ENCODE results near the gene VAMP4.
"Not testable (repeated sequence)": the region's sequence is repeated elsewhere in the genome, so short reads cannot be mapped to it uniquely, and the experiment has no call there.

Gene VAMP4

DNA sequence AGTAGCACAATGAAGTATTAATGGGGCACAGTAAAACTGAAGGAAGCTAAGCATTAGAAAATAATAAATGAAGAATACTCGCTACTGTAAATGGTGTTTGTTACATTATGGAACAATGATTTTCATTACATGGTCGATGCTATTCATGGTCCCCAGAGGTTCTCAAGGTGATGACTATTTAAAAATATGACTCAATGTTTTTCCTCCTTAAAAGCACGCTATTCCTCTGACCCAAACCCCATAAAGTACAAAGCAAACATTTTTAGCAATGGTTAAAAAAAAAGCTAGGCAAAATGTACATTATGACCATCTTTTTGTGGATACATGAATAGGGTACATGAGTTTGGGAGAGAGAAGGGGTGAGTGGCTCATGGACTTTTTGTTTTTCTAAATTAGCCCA lies 34.3 kb downstream of the VAMP4 start:
- H3K36me3 ChIP-seq (ENCODE audit: insufficient read depth, low read length): peaks cover 3% of the 10 kb centered on the region; the same call in 1 of the 2 replicates

DNA sequence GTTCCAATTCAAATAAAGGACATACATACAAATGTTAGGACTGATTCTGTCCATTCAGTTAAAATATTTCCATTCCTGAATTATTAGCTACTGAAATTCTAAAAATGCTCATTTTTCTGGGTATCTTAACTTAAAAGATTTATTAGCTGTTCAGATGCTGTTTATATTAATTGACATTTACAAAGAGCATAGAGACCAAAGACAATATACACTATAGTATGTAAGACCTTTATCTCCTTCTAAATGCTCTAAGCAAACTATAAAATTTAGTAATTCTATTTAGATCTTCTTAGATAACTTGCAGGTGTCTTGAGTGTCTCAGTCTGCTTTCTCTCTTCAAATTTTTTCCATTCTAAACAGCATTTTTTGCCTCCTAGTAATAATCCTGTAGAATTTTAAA lies 39.3 kb downstream of the VAMP4 start:
- Histone ChIP-seq H3K36me3 (ENCODE audit: insufficient read depth, low read length) (no peaks in the 10 kb centered on the region), H3K27ac (no peak overlapping the region), H3K9me3 (ENCODE audit: low read depth, low read length) (no peaks in the 10 kb centered on the region), H3K9ac (ENCODE audit: insufficient read length) (no peak overlapping the region), H3K4me3 (no peak overlapping the region)
- no peak for TF ChIP-seq EZH2 (IDR thresholded peaks at IDR 0.05)
- no peak for TF ChIP-seq FOXP2 (optimal IDR thresholded peaks at IDR 0.05; ENCODE audit: control extremely low read depth, extremely low read length, insufficient read depth)
- TF ChIP-seq POLR2AphosphoS5 (IDR thresholded peaks at IDR 0.05; ENCODE audit: borderline replicate concordance, low read depth, low read length): no peak
- DNase-seq (ENCODE audit: low read depth, low spot score): no peak

More for the DNA sequence above, 34.3 kb downstream of the VAMP4 start:
- Histone ChIP-seq H3K27ac (no peak overlapping the region), H3K9me3 (ENCODE audit: low read depth, low read length) (no peaks in the 10 kb centered on the region), H3K4me3 (no peak overlapping the region), H3K9ac (ENCODE audit: insufficient read length) (no peak overlapping the region)
- no peak for TF ChIP-seq POLR2AphosphoS5 (IDR thresholded peaks at IDR 0.05; ENCODE audit: borderline replicate concordance, low read depth, low read length)
- TF ChIP-seq EZH2 (IDR thresholded peaks at IDR 0.05): no peak
- TF ChIP-seq FOXP2 (optimal IDR thresholded peaks at IDR 0.05; ENCODE audit: control extremely low read depth, extremely low read length, insufficient read depth): no peak
- no peak for DNase-seq (ENCODE audit: low read depth, low spot score)

- no peak for DNase-seq (ENCODE audit: low read depth, low spot score)
- TF ChIP-seq EZH2 (IDR thresholded peaks at IDR 0.05): no peak
- TF ChIP-seq FOXP2 (optimal IDR thresholded peaks at IDR 0.05; ENCODE audit: control extremely low read depth, extremely low read length, insufficient read depth): no peak
- no peak for TF ChIP-seq POLR2AphosphoS5 (IDR thresholded peaks at IDR 0.05; ENCODE audit: borderline replicate concordance, low read depth, low read length)
- Histone ChIP-seq H3K36me3 (ENCODE audit: insufficient read depth, low read length) (no peaks in the 10 kb centered on the region), H3K9me3 (ENCODE audit: low read depth, low read length) (no peaks in the 10 kb centered on the region), H3K9ac (ENCODE audit: insufficient read length) (no peak overlapping the region), H3K4me3 (no peak overlapping the region), H3K27ac (no peak overlapping the region)
Observed at GRCh38 chr1:171699531-171699930, 42.3 kb downstream of the VAMP4 start.

GRCh38 chr1:171695772-171696171 lies 46.1 kb downstream of the VAMP4 start:
- not testable (repeated sequence) for DNase-seq (ENCODE audit: low read depth, low spot score)

DNA sequence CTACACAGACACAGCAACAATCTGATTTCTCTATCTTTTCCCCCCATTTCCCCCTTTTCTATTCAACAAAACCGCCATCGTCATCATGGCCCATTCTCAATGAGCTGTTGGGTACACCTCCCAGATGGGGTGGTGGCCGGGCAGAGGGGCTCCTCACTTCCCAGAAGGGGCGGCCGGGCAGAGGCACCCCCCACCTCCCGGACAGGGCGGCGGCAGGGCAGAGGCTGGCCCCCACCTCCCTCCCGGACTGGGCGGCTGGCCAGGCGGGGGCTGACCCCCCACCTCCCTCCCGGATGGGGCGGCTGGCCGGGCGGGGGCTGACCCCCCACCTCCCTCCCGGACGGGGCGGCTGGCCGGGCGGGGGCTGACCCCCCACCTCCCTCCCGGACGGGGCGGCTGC lies 48.3 kb downstream of the VAMP4 start:
- H3K9ac ChIP-seq (ENCODE audit: insufficient read length); H3K9me3 ChIP-seq (ENCODE audit: low read depth, low read length); H3K4me3 ChIP-seq; H3K36me3 ChIP-seq (ENCODE audit: insufficient read depth, low read length); DNase-seq (ENCODE audit: low read depth, low spot score); H3K27ac ChIP-seq: not testable (repeated sequence)

More at GRCh38 chr1:171695772-171696171, 46.1 kb downstream of the VAMP4 start:
- not testable (repeated sequence) for H3K9ac ChIP-seq (ENCODE audit: insufficient read length); H3K27ac ChIP-seq; H3K4me3 ChIP-seq; H3K36me3 ChIP-seq (ENCODE audit: insufficient read depth, low read length); H3K9me3 ChIP-seq (ENCODE audit: low read depth, low read length)

DNA sequence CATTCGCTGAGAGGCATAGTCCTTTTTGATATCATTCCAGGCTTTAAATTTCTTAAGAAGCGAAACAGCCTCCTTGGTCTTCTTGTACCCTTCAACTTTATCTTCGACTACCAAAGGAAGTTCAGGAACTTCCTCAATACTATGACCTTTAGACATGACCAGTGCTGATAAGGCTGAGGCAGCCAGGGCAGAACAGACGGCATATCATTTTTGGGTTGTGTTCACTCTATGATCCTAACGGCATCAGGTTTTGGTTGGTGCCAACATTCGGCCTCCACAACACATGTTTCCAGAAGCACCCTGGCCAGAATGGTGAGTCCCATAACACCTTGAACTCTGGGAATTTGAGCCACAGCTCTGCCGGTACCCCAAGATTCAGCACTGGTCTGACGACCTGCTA lies 58.0 kb downstream of the VAMP4 start:
- Histone ChIP-seq H3K36me3 (ENCODE audit: insufficient read depth, low read length) (no peaks in the 10 kb centered on the region), H3K9me3 (ENCODE audit: low read depth, low read length) (no peaks in the 10 kb centered on the region), H3K4me3 (no peak overlapping the region), H3K27ac (no peak overlapping the region), H3K9ac (ENCODE audit: insufficient read length) (no peak overlapping the region)
- no peak for DNase-seq (ENCODE audit: low read depth, low spot score)
- TF ChIP-seq EZH2 (IDR thresholded peaks at IDR 0.05): no peak
- TF ChIP-seq POLR2AphosphoS5 (IDR thresholded peaks at IDR 0.05; ENCODE audit: borderline replicate concordance, low read depth, low read length): no peak
- no peak for TF ChIP-seq FOXP2 (optimal IDR thresholded peaks at IDR 0.05; ENCODE audit: control extremely low read depth, extremely low read length, insufficient read depth)

DNA sequence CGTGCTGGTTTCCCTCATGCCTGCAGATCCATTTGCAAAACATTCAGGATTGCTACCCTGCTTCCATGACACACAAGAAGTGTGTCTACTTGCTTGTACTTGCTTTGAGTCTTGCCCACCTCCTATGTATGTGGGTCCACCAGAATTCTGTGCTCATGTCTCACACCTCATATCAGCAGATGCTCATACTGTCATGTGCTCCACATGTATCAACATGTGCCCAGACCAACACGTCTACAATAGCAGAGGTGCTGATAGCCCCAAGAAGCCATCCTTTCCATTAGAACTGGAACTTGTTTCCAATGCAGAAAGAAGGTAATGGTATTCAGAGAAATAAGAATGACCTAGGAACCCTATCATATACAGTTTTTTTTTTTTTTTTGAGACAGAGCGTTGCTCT lies 61.5 kb downstream of the VAMP4 start:
- no peaks in the 10 kb centered on the region for H3K36me3 ChIP-seq (ENCODE audit: insufficient read depth, low read length)
- H3K4me3 ChIP-seq: no peak overlapping the region
- TF ChIP-seq POLR2AphosphoS5 (IDR thresholded peaks at IDR 0.05; ENCODE audit: borderline replicate concordance, low read depth, low read length): no peak
- TF ChIP-seq FOXP2 (optimal IDR thresholded peaks at IDR 0.05; ENCODE audit: control extremely low read depth, extremely low read length, insufficient read depth): no peak
- no peak for TF ChIP-seq EZH2 (IDR thresholded peaks at IDR 0.05)
- DNase-seq (ENCODE audit: low read depth, low spot score): no peak
- no peak overlapping the region for H3K9ac ChIP-seq (ENCODE audit: insufficient read length)
- no peak overlapping the region for H3K27ac ChIP-seq
- H3K9me3 ChIP-seq (ENCODE audit: low read depth, low read length): no peaks in the 10 kb centered on the region

DNA sequence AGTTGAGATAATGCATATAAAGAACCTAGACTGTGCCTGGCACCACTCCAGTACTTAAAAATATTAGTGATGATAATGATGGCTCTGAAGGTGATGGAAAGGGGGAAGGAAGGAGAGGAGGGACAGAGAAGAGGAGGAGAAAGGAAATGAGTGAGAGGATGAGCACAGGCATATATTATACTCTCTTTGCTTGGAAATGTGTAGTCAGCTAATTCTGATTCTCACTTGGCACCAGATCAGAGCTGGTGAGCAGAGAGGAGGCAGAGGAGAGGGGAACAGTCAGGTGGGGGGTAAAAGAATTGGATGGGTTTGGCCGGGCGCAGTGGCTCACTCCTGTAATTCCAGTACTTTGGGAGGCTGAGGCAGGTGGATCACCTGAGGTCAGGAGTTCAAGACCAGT lies 65.0 kb downstream of the VAMP4 start:
- DNase-seq (ENCODE audit: low read depth, low spot score): peak; percentile 58
- no peak for TF ChIP-seq FOXP2 (optimal IDR thresholded peaks at IDR 0.05; ENCODE audit: control extremely low read depth, extremely low read length, insufficient read depth)
- no peak for TF ChIP-seq EZH2 (IDR thresholded peaks at IDR 0.05)
- no peak for TF ChIP-seq POLR2AphosphoS5 (IDR thresholded peaks at IDR 0.05; ENCODE audit: borderline replicate concordance, low read depth, low read length)
- Histone ChIP-seq H3K9me3 (ENCODE audit: low read depth, low read length) (no peaks in the 10 kb centered on the region), H3K27ac (peak overlapping the region; percentile 2; the same call in 1 of the 2 replicates), H3K4me3 (no peak overlapping the region), H3K36me3 (ENCODE audit: insufficient read depth, low read length) (no peaks in the 10 kb centered on the region), H3K9ac (ENCODE audit: insufficient read length) (no peak overlapping the region)

DNA sequence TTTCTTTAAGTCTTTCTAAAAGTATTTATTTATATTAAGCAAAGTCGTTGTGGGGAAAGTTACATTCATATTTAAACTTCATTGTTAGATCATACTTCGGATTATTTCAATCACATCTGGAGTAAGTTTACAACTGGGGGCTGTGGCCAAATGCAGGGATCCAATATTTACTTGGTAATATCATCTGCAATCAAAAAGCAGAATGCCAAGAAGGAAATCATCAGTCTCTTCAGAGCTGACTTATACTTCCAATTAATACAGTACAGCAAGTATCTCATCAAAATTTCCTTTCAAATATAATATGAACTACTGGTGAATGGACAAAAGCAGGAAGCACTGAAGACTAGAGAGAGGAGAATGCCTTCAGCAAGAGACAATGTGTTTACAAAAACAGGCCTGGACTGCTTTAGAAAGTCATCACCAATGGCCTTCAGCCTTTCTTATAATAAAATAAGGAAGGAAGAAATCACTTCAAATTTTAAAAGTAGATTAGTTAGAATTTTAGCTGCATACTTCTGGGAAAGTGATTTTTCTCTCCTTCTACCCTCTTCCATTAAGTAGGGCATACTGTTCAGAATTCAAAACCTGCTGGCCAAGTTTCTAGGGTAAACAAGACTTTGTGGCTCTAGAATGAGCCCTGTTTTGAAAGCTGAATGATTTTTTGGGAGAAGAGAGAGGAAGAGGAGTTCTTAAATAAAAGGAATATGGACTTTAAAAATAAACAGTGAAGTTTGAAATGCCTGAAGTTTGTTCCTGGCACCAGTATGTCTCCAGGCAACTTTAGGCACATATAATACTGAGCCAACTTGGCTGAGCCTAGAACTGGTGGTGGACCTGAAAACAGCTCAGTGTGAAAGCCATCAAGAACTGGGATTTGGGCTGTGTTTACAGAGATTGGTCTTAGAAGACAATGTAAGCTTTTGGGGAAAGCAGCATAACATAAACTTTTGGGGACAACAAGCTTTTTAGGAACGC lies 67.1 kb downstream of the VAMP4 start:
- H3K36me3 ChIP-seq (ENCODE audit: insufficient read depth, low read length): no peaks in the 10 kb centered on the region
- no peak overlapping the region for H3K9ac ChIP-seq (ENCODE audit: insufficient read length)
- DNase-seq (ENCODE audit: low read depth, low spot score): no peak
- no peaks in the 10 kb centered on the region for H3K9me3 ChIP-seq (ENCODE audit: low read depth, low read length)
- TF ChIP-seq FOXP2 (optimal IDR thresholded peaks at IDR 0.05; ENCODE audit: control extremely low read depth, extremely low read length, insufficient read depth): no peak
- TF ChIP-seq EZH2 (IDR thresholded peaks at IDR 0.05): no peak
- TF ChIP-seq POLR2AphosphoS5 (IDR thresholded peaks at IDR 0.05; ENCODE audit: borderline replicate concordance, low read depth, low read length): no peak
- H3K27ac ChIP-seq: no peak overlapping the region
- H3K4me3 ChIP-seq: no peak overlapping the region

All from SK-N-MC (cell line).